Upper lobe of right lung (tissue), 1 donor: Measurements from ENCODE around the gene TUT7. TPM values are rescaled to one million over a fixed set of nuclear protein-coding genes. Genes with fewer than 3 reads are reported as not detected.

ENCODE experiments used
- ATAC-seq: fragments of 200-7000 bp; cut with Tn5 transposase; one replicate; pipeline ENCODE4 v1.9.1; 2020; ENCODE audit warnings: mild to moderate bottlenecking, moderate library complexity
- DNase-seq: peaks from one replicate; pipeline ENCODE4 v3.0.0-alpha.2; 2020
- H3K27ac ChIP-seq: fragments of 200-600 bp; one replicate; pipeline ENCODE4 v1.8.0; 2022
- H3K27me3 ChIP-seq: fragments of 200-600 bp; one replicate; pipeline ENCODE4 v1.8.0; 2022; ENCODE audit warnings: mild to moderate bottlenecking
- H3K36me3 ChIP-seq: fragments of 200-600 bp; one replicate; pipeline ENCODE4 v1.8.0; 2022
- H3K4me1 ChIP-seq: fragments of 200-600 bp; one replicate; pipeline ENCODE4 v1.8.0; 2022
- H3K4me3 ChIP-seq: fragments of 200-600 bp; one replicate; pipeline ENCODE4 v1.8.0; 2022; ENCODE audit warnings: mild to moderate bottlenecking
- H3K9me3 ChIP-seq: fragments of 200-600 bp; one replicate; pipeline ENCODE4 v1.8.0; 2022
- CTCF ChIP-seq: fragments of 200-600 bp; IDR thresholded peaks from one replicate; pipeline ENCODE4 v1.8.0; 2022; ENCODE audit warnings: antibody characterized with exemption
- intact Hi-C: fragments of 100-400 bp; cut with DNase I; formaldehyde crosslinking; loops from one replicate; pipeline ENCODE4 v1.11.0; 2022
- total RNA-seq: library from RNA; stranded (reverse); fragmentation: NEBNext Ultra II Directional; extraction: Animal tissue kit (Norgen Biotek cat#: 25700); gene quantifications from one replicate; pipeline ENCODE4 v1.2.1, GENCODE V29; 2021
- donor health status: DM: no; HTN: yes; CAD: no; lungs with severe emphysema.

TUT7 gene
- total RNA-seq, 1 donor from 2014 or later = 34.1 TPM

- no peak for ATAC-seq
- DNase-seq = no peak
- H3K27me3 ChIP-seq = no peaks in the 10 kb centered on the region
- TF ChIP-seq CTCF = no peak
- no peaks in the 10 kb centered on the region for H3K9me3 ChIP-seq
- peaks cover 32% of the 10 kb centered on the region for H3K36me3 ChIP-seq
- intact Hi-C loops = no loop called here
- no peak overlapping the region for H3K27ac ChIP-seq
- H3K4me1 ChIP-seq = peaks cover 24% of the 10 kb centered on the region
- H3K4me3 ChIP-seq = no peak overlapping the region
These were observed 77.1 kb downstream of the TUT7 start for GRCh38 chr9:86277072-86277471.

GRCh38 chr9:86275962-86276361 is 78.2 kb downstream of the TUT7 start:
- no peak for DNase-seq
- TF ChIP-seq CTCF = no peak
- Histone ChIP-seq H3K36me3 (peaks cover 43% of the 10 kb centered on the region), H3K27ac (no peak overlapping the region), H3K27me3 (no peaks in the 10 kb centered on the region), H3K4me3 (no peak overlapping the region), H3K9me3 (no peaks in the 10 kb centered on the region), H3K4me1 (peaks cover 19% of the 10 kb centered on the region)
- intact Hi-C loops = no loop called here
- ATAC-seq = no peak

GRCh38 chr9:86274821-86275643 is 79.2 kb downstream of the TUT7 start:
- Histone ChIP-seq H3K36me3 (peaks cover 42% of the 10 kb centered on the region), H3K4me1 (peaks cover 11% of the 10 kb centered on the region), H3K27ac (no peak overlapping the region), H3K27me3 (no peaks in the 10 kb centered on the region), H3K4me3 (no peak overlapping the region), H3K9me3 (no peaks in the 10 kb centered on the region)
- ATAC-seq = no peak
- intact Hi-C loops = no loop called here
- DNase-seq = no peak
- no peak for TF ChIP-seq CTCF

GRCh38 chr9:86272221-86272620 is 82.0 kb downstream of the TUT7 start:
- Histone ChIP-seq H3K27me3 (no peaks in the 10 kb centered on the region), H3K4me3 (no peak overlapping the region), H3K27ac (no peak overlapping the region), H3K36me3 (peaks cover 34% of the 10 kb centered on the region), H3K9me3 (no peaks in the 10 kb centered on the region), H3K4me1 (peaks cover 4% of the 10 kb centered on the region)
- ATAC-seq (no peak), DNase-seq (no peak)
- intact Hi-C loops = no loop called here
- no peak for TF ChIP-seq CTCF

GRCh38 chr9:86263876-86264275 is 90.3 kb downstream of the TUT7 start:
- H3K4me3 ChIP-seq = no peak overlapping the region
- no peaks in the 10 kb centered on the region for H3K27me3 ChIP-seq
- ATAC-seq (no peak), DNase-seq (no peak)
- intact Hi-C loops = no loop called here
- H3K9me3 ChIP-seq = no peaks in the 10 kb centered on the region
- H3K4me1 ChIP-seq = no peaks in the 10 kb centered on the region
- no peak for TF ChIP-seq CTCF
- no peak overlapping the region for H3K27ac ChIP-seq
- peaks cover 33% of the 10 kb centered on the region for H3K36me3 ChIP-seq

GRCh38 chr9:86262492-86262891 is 91.7 kb downstream of the TUT7 start:
- Histone ChIP-seq H3K4me1 (no peaks in the 10 kb centered on the region), H3K4me3 (no peak overlapping the region), H3K36me3 (peaks cover 33% of the 10 kb centered on the region), H3K27ac (no peak overlapping the region), H3K9me3 (no peaks in the 10 kb centered on the region), H3K27me3 (no peaks in the 10 kb centered on the region)
- TF ChIP-seq CTCF = no peak
- DNase-seq = no peak
- ATAC-seq = no peak
- intact Hi-C loops = no loop called here
